ENCODE results near the gene MAP2K5.

The MAP2K5 gene

DNA sequence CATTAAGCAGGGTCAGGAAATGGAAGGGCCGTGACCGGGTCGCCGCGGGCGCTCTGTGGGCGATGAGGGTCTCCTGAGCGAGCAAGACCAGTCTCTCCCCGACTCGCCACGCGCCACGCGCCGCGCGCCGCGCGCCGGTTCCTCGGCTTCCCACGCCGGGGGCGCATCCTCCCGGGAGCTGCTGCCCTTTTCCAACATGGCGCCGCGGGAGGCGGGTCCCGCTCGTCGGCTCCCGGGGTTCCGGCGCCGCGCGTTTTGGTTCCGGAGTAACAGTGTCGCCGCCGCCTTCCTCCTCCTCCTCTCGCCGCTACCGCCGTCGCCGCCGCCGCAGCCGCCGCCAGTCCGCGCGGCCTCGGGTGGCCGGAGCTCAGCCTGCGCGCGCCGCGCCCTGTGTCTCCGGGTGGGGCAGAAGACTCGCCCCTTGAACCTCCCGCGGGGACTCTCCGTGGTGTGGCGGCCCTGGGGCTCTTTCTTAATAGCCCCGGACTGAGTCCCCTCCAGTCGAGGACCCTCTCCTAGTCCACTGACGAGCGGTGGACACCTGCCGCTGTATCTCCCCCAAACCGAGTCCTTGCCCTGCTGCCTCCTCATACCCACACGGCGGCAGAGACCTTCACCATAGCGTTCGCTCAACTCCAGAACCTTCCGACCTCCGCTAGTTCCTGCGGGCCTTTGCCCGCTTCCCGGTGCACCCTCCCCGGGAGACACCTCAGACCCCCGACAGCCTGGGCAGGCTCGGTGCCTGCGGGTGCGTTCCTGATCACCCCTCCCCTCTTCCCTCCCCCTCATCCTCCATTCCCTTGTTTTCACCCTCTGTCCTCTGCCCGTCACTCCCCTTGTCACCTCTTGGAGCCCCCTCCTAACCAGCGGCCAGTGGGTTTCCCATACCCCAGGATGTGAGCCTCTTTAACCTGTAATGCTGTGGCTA lies at the start of gene MAP2K5:
Gene MAP2K5 (plus strand): TSS at position 284 of the 928 bp plus-strand sequence. CDS start 633 bp downstream, at position 917.
- peak; percentile 87 for DNase-seq

DNA sequence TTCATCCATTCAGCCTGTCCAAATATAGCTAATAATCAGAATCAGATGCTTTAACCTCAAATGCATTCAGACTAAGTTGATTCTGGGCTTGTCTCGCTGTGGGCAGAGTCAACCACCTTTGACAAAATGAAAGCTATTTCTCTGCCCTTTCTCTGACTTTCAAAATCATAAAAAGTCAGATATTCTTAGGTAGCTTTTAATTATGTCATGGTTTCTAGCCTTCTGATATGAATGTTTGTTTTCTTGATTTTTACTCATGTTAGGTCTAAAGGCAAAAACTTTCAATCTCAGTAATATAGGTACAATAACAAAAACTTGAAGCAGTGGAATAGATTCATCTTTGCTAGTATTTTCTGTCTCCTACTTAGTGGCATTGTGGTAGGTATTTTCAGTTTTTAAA lies 46.9 kb upstream of the MAP2K5 start:
- DNase-seq = no peak

DNA sequence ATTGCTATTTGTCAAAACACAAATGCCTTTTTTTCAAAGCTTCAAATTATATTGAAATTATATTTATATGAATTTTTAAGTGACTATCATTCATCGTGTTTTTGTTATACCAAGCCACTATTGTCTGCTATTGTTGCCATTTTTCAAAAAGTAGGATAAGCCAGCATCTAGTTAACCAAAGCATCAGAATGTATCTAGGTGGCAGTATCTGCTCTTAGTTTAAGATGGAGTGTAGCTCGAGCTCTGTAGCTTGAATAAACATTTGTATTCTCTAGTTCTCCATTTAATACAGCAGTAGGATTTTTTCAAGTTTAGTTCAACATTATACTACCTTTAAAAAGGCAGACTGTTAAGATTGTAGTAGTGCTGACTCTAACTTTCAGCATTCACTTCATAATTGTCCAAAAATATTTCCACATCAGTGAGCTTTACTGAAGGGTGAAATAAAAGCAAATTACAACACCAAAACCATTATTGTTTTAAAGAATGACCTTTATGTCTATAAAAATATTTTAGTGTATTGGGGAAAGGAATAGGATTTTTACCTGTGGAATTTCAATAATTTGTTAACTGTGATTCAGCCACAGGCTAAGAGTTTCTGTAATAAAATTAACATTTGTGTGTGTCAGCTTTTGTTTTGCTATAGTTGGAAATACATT lies 41.2 kb upstream of the MAP2K5 start:
- DNase-seq = no peak

DNA sequence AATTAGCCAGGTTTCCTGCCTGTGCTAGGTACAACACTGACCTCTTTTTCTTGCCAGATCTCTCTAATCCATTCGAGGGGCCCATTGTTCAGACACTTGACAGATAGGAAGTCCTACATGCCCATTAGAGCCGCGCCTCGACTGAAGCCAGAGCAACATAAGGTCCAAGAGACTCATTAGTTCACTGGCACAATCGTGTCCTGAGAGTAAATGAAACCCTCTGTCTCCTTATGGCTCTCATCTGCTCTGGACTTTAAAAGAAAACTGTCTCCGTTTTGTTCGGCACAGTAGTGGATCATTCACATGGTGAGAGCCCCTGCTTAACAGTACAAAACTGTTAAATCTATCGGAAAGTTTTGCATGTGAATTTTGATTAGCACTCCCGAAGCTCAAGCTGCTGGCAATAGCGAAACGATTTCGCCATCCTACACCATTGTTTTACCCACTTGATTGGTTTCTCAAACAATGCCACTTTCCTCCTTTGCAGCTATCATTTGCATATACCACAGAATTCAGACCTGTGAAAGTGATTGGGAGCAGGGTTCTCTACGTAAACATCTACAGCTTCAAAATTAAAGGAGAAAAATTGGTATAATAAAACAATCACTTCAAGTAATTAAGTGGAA lies 40.6 kb upstream of the MAP2K5 start:
- no peak for DNase-seq

DNA sequence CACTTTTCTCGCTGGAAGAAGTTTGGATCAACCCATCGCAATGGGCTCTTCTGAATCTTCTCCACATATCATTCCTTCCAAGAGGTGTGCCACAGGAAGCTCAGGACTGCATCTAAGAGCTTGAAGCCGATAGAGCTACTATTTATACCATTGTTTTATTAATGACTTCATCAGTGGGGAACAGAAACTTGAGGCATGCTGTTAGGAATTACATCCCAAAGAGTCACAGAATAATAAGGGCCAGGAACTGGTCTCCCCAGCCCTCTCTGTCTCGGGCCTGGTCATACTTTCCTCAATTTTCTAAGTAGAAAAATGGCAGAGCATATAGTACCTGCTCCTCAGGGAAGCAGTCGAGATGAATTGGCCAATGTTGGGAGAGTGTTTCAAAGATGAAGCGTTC lies 38.4 kb upstream of the MAP2K5 start:
- DNase-seq = no peak

DNA sequence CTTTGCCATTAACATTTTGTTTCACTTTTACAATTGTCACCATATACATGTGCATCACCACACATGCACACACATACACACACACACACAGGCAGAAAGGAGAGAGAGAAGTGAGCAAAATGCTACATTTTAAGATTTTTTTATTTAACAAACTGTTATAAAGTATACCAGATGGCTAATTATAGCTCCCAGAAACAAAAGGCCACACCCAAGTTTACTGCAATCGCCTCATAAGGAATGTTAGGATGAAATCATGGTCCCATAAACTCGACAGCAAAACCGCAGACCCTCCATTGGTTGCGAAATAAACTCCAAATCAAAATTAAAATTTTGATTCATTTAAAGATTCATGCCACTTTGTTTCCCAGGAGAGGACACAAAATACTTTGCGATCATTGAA lies 37.7 kb upstream of the MAP2K5 start:
- no peak for DNase-seq

DNA sequence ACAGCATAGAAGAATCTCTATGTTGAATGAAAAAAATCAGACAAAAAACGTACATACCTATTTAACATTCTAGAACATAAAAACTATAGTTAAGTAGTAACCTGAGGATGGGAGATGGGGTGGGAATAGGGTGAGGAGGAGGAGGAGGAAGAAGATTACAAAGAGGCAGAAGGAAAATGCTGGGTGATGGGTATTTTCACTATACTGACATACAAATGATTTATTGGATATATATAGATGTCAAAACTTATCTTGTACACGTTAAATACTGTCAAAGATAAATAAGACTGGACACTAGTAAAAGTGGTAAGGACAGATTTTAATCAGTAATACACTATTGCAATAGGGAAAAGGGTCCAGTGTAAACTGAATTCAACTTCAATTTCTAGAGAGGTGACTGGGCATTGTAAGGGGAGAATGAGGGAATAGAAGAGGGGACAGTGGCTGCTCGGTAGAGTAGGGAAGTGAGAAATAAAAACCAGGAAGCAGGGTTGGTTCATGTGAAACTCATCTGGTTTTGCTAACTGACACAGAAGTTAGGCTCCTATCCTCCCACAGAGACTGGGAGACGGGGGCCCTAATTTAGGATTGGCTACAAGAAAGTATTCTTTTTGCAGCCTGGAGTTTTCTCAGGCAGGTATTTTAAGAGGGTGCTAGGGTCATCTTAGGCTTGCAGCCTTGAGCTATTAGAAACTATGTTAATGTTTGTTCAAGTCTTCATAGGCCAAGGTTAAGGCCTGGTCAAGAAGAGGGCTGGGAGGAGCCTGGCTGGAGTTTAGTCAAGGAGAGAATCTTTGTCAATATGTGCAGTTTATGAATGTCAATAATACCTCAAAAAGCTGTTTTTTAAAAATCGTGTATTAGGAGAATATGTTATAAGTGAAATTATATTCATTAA lies 36.6 kb upstream of the MAP2K5 start:
- DNase-seq = no peak

DNA sequence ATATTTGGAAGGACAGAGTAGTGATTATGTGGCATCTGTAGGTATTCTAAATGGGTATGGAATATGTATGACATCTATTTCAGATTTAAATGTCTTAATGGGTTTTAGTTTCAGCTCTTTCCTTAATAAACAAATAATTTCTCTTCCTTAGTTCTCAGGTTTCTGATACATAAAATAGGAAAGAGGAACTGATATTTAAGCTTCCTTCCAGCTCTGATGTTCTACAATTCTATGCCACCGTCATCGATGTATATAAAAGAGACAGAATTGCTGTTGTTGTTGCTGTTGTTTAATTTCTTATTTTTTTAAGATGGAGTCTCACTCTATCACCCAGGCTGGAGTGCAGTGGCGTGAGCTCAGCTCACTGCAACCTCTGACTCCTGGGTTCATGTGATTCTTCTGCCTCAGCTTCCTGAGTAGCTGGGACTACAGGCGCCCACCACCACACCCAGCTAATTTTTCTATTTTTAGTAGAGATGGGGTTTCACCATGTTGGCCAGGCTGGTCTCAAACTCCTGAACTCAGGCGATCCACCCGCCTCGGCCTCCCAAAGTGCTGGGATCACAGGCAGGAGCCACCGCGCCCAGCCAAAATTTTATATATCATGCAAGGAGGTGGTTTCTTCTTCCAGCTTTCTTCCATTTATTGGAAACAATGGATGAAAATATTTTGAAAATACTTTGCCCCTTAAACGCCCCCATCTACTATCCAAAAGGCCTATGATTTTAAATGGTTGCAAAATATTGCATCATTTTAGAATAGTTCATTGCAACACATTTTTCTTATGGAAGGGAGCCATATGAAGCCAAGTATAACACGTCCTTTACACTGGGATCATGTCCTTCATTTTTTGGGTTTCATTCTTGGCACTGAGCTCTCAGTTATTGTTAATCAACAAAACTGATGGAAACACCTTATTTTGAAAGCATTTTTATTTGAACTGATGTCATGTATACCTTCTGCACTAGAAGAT lies 35.4 kb upstream of the MAP2K5 start:
- no peak for DNase-seq

DNA sequence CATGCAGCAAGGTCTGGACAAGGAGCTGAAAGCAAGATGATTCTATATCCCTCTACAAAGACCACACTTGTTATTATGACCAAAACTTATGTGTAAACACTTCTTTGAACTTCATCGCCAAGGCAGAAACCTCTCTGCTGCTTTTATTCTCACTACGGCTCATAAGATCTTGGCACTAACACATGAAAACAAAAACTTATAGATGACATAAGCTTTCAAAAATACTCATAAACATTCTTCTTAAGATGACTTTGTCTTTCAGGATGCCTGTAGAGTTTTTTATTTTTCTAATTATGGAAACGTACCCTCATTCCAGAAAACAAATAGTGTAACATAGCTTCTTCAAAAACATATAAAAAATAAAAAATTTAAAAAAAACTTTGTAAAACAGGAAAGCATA lies 34.1 kb upstream of the MAP2K5 start:
- no peak for DNase-seq

DNA sequence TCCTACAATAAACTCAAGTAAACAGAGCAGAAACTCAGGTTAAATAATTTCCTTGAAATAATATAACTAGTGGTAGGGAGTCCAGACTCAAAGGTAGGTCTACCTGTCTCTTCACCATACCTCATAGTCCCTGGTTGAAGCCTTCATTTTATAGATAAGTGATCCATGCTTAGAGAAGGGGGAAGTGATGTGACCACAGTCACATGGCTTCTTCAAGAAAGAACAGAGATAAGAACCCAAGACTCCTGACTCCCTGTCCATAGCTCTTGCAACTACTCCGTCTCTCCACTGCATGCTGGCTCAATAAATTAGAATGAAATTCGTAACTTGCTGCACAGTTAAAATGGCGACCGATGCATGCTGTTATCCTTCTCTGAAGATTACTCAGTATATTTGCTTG lies 32.6 kb upstream of the MAP2K5 start:
- no peak for DNase-seq

DNA sequence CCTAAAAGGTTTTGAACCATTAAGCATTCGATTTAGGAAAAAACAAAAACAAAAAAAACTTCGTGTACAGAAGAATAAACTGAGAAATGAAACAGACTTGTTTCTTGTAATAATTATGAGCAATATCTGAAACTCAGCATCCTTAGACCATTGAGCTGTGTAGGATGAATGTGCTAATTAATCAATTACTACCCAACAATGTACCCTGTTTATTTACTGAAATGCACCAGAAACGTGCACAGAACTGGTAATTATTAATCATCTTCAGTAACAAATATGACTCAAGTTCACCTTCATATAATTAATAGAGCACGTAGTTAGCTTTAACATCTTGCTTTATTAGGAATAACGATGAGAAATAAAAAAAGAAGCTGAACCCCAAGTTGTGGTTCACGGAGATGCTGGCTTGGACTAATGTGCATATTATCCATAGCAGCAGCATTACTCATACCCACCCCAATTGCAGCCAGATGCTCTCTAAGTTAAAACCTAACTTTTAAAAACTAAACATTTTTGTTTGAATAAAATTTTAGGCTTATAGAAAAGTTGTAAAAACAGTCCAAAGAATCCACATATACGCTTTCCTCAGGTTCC lies 31.8 kb upstream of the MAP2K5 start:
- no peak for DNase-seq

DNA sequence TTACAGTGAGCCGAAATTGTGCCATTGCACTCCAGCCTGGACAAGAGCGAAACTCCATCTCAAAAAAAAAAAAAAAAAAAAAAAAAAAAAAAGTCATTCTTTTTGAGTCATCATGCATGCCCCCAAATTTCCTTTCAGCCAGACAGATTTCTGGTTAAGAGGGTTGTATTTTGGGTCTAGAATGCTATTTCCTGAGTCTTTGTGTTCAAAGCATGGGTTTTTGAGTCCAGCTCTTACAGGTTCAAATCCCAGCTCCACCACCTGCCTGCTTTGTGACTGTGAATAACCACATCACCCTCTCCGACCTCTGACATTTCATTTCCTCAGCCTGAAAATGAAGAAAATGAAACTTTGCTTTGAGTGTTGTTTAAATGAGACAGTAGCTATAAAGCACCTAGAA lies 30.9 kb upstream of the MAP2K5 start:
- no peak for DNase-seq

DNA sequence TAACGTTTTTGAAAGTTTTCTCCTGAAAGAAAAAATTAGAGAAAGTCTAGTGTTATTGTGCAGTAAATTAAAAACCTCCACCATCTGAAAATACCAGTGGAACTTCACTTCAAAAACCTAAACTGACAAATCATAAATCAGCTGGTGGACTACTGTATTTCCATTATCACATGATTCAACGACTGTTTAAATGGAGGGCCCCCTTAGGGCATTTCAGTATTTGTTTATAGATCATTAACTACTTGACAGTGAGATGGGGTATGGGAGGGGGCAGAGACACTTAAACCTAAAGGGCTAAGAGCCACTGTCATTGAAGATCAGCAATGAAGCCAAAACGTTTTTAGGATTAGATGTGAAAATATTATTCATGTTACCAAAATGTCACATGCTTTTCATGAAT lies 30.4 kb upstream of the MAP2K5 start:
- DNase-seq = no peak

DNA sequence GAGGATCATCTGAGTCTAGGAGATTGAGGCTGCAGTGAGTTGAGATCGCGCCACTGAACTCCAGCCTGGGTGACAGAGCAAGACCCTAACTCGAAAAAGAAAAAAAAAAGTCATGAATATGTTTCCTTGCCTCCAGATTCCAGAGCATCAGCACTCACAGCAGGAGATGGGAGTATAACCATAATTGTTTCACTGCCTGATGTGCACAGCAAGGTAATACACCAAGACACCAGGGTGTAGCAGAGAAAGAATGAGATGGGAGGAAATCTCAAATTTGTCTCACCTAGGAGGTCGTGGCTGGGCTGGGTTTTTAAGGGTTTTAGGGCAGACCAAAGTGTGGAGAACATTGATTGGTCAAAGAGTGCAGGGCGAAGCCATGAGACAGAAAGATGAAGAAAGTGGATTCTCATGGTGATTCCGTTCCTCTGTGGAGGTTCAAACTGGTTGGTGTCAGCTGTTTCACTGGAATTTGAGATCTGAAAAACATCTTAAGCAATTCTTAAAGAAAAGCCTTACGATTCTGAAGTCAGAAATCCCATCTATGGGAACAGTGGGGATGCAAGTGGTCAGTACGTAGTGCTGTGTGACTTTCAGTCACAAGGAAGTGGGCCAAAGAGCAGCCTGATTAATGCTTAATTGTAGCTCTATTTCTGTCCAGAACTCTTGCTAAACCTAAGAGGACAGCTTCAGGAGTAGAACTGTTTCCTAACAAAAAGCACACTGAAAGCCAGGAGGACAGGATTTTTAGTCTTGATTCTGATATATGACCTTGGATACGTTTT lies 29.4 kb upstream of the MAP2K5 start:
- DNase-seq = no peak

DNA sequence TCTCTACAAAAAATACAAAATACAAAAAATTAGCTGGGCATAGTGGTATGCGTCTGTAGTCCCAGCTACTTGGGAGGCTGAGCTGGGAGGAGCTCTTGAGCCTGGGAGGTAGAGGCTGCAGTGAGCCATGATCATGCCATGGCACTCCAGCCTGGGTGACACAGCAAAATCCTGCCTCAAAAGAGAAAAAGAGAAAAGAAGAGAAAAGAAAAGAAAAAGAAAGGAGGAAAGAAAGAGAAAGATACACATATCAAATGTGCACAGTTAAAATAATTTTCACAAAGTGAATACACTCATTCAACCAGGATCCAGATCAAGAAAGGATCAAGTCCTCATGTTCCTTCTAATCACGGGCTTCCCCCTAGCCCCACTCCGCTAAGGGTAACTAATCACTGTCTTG lies 27.4 kb upstream of the MAP2K5 start:
- no peak for DNase-seq

DNA sequence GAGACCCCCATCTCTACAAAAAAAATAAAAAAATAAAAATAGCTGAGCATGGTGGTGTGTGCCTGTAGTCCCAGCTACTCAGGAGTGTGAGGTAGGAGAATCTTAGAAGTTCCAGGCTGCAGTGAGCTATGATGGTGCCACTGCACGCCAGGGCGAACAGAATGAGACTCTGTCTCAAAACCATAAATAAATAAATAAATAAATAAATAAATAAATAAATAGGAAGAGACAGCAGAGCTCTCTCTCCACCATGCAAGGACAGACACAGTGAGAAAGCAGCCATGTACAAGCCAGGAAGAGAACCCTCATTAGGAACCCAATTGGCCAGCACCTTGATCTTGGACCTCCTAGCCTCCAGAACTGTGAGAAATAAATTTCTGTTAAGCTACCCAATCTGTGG lies 26.9 kb upstream of the MAP2K5 start:
- no peak for DNase-seq

DNA sequence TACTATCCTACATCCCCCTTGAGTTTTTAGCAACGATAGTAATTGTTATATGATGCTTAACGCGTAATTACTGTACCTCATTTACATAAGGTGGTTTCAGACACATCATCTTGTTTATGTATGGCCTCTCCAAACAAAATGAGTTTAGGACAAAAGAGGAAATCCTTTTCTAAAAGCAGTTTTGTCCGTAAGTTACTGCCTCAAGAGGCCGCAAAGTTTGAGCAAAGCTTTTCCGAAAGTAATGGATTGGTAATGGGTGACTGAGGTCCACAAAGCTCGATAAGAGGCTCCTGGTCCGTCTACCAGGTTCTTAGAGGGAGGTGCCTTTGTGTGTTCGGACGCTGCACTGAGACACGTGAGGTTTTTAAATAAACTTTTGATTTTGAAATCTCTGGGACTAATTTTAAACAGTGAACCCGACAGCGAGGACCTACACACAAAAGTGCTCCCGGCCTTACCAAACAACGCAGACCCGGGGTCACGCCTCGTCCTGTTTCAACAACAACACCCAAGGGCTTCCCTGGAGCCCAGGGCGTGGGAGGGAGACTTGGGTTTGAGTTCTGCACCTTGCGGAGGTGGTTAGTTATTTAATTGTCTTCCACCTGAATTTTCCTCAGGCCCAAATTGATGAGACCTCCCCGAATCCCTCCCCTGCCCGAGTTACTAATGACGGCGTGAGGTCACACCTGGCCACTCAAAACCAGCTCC lies 22.0 kb upstream of the MAP2K5 start:
- no peak for DNase-seq

DNA sequence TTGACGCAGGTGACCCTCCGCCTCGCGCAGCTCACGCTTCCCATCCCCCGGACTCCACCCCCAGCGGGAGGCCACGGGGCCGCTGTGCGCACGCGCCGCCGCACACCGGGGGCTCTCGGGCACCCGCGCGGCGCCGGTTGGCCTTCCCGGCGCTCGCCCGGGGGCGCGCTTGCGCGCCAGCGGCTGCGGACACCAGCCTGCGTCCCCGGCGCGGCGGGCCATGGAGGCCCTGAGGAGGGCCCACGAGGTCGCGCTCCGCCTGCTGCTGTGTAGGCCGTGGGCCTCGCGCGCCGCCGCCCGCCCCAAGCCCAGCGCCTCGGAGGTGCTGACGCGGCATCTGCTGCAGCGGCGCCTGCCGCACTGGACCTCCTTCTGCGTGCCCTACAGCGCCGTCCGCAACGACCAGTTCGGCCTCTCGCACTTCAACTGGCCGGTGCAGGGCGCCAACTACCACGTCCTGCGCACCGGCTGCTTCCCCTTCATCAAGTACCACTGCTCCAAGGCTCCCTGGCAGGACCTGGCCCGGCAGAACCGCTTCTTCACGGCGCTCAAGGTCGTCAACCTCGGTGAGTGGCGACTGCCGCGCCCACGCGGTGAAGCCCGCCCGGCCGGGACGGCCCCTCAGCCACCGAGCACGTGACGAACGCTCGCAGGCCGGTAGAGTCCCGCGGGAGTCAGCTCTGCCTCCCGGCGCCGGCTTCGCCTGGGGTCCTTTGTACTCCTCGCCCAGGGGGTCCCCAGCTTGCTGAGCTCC lies 21.3 kb upstream of the MAP2K5 start, which contains the start of gene C15orf61:
Gene C15orf61 (plus strand): TSS at position 103 of the 754 bp plus-strand sequence. CDS start 118 bp downstream, at position 221.
- DNase-seq = peak; percentile 85

Data from activated CD4-positive, alpha-beta T cell treated with anti-CD3 and anti-CD28 coated beads, Interleukin-2, amount 50 U/mL, for 16 hours (primary cell).